ENCODE data around the gene SPRED1.
"Not testable (repeated sequence)": the region's sequence is repeated elsewhere in the genome, so short reads cannot be mapped to it uniquely, and the experiment has no call there.

Gene SPRED1

GRCh38 chr15:38217788-38218609 is 34.6 kb upstream of the SPRED1 start:
- H3K4me3 Mint-ChIP-seq: no peak overlapping the region
- DNase-seq: no peak
- no peak overlapping the region for H3K27ac Mint-ChIP-seq
- H3K27me3 Mint-ChIP-seq: peaks cover 0 to 24% of the 10 kb centered on the region in 2 donors
- H3K9me3 Mint-ChIP-seq: no peaks in the 10 kb centered on the region
- H3K4me1 Mint-ChIP-seq (ENCODE audit: low read depth in 2 of 2): peaks cover 0 to 2% of the 10 kb centered on the region in 2 donors
- no peaks in the 10 kb centered on the region for H3K36me3 Mint-ChIP-seq (ENCODE audit: insufficient read depth)
- no peak for ATAC-seq (replicated peaks)

GRCh38 chr15:38220606-38221273 is 31.9 kb upstream of the SPRED1 start:
- no peak overlapping the region for H3K27ac Mint-ChIP-seq
- ATAC-seq (replicated peaks) (no peak), DNase-seq (no peak)
- peaks cover 0 to 2% of the 10 kb centered on the region in 2 donors for H3K4me1 Mint-ChIP-seq (ENCODE audit: low read depth in 2 of 2)
- H3K4me3 Mint-ChIP-seq: no peak overlapping the region
- peaks cover 0 to 32% of the 10 kb centered on the region in 2 donors for H3K27me3 Mint-ChIP-seq
- no peaks in the 10 kb centered on the region for H3K9me3 Mint-ChIP-seq
- H3K36me3 Mint-ChIP-seq (ENCODE audit: insufficient read depth): no peaks in the 10 kb centered on the region

- Mint-ChIP-seq H3K27ac (no peak overlapping the region), H3K27me3 (peaks cover 0 to 25% of the 10 kb centered on the region in 2 donors), H3K9me3 (no peaks in the 10 kb centered on the region), H3K4me3 (no peak overlapping the region), H3K36me3 (ENCODE audit: insufficient read depth) (no peaks in the 10 kb centered on the region), H3K4me1 (ENCODE audit: low read depth in 2 of 2) (no peaks in the 10 kb centered on the region)
- DNase-seq (no peak), ATAC-seq (replicated peaks) (no peak)
These were observed 28.1 kb upstream of the SPRED1 start for GRCh38 chr15:38224486-38224885.

GRCh38 chr15:38225381-38225780 is 27.3 kb upstream of the SPRED1 start:
- no peak for ATAC-seq (replicated peaks)

GRCh38 chr15:38226608-38227266 is 25.9 kb upstream of the SPRED1 start:
- ATAC-seq (replicated peaks) (no peak), DNase-seq (no peak)
- Mint-ChIP-seq H3K4me1 (ENCODE audit: low read depth in 2 of 2) (no peaks in the 10 kb centered on the region), H3K36me3 (ENCODE audit: insufficient read depth) (no peaks in the 10 kb centered on the region), H3K9me3 (no peaks in the 10 kb centered on the region), H3K27me3 (peaks cover 0 to 8% of the 10 kb centered on the region in 2 donors), H3K4me3 (no peak overlapping the region), H3K27ac (no peak overlapping the region)

More at GRCh38 chr15:38225381-38225780, 27.3 kb upstream of the SPRED1 start:
- H3K27ac Mint-ChIP-seq: no peak overlapping the region
- no peak overlapping the region for H3K4me3 Mint-ChIP-seq
- H3K27me3 Mint-ChIP-seq: peaks cover 0 to 18% of the 10 kb centered on the region in 2 donors
- no peaks in the 10 kb centered on the region for H3K36me3 Mint-ChIP-seq (ENCODE audit: insufficient read depth)
- no peaks in the 10 kb centered on the region for H3K4me1 Mint-ChIP-seq (ENCODE audit: low read depth in 2 of 2)
- H3K9me3 Mint-ChIP-seq: no peaks in the 10 kb centered on the region
- DNase-seq: no peak

- DNase-seq (no peak), ATAC-seq (replicated peaks) (no peak)
- Mint-ChIP-seq H3K9me3 (no peaks in the 10 kb centered on the region), H3K27ac (no peak overlapping the region), H3K27me3 (peaks cover 0 to 8% of the 10 kb centered on the region in 2 donors), H3K36me3 (ENCODE audit: insufficient read depth) (no peaks in the 10 kb centered on the region), H3K4me1 (ENCODE audit: low read depth in 2 of 2) (no peaks in the 10 kb centered on the region), H3K4me3 (no peak overlapping the region)
These were observed 24.7 kb upstream of the SPRED1 start for GRCh38 chr15:38227941-38228340.

- ATAC-seq (replicated peaks) (no peak), DNase-seq (no peak)
- H3K36me3 Mint-ChIP-seq (ENCODE audit: insufficient read depth): no peaks in the 10 kb centered on the region
- no peak overlapping the region for H3K4me3 Mint-ChIP-seq
- peaks cover 0 to 3% of the 10 kb centered on the region in 2 donors for H3K27me3 Mint-ChIP-seq
- no peaks in the 10 kb centered on the region for H3K4me1 Mint-ChIP-seq (ENCODE audit: low read depth in 2 of 2)
- H3K27ac Mint-ChIP-seq: no peak overlapping the region
- H3K9me3 Mint-ChIP-seq: no peaks in the 10 kb centered on the region
These were observed 24.0 kb upstream of the SPRED1 start for GRCh38 chr15:38228618-38229017.

GRCh38 chr15:38229705-38230310 is 22.8 kb upstream of the SPRED1 start:
- Mint-ChIP-seq H3K36me3 (ENCODE audit: insufficient read depth) (peaks cover under 1% of the 10 kb centered on the region), H3K27me3 (peaks cover 6 to 9% of the 10 kb centered on the region in 2 donors), H3K4me1 (ENCODE audit: low read depth in 2 of 2) (no peaks in the 10 kb centered on the region), H3K9me3 (no peaks in the 10 kb centered on the region), H3K27ac (no peak overlapping the region), H3K4me3 (no peak overlapping the region)
- no peak for ATAC-seq (replicated peaks)
- DNase-seq: no peak

GRCh38 chr15:38231436-38231835 is 21.2 kb upstream of the SPRED1 start:
- Mint-ChIP-seq H3K4me1 (ENCODE audit: low read depth in 2 of 2) (no peaks in the 10 kb centered on the region), H3K27me3 (peaks cover 9 to 12% of the 10 kb centered on the region in 2 donors), H3K27ac (no peak overlapping the region), H3K9me3 (no peaks in the 10 kb centered on the region), H3K4me3 (no peak overlapping the region), H3K36me3 (ENCODE audit: insufficient read depth) (peaks cover 3% of the 10 kb centered on the region)
- no peak for DNase-seq
- no peak for ATAC-seq (replicated peaks)

- H3K4me1 Mint-ChIP-seq (ENCODE audit: low read depth in 2 of 2); H3K36me3 Mint-ChIP-seq (ENCODE audit: insufficient read depth); H3K4me3 Mint-ChIP-seq; H3K27ac Mint-ChIP-seq; H3K9me3 Mint-ChIP-seq; DNase-seq; ATAC-seq (replicated peaks): not testable (repeated sequence)
- H3K27me3 Mint-ChIP-seq: peaks cover 20 to 36% of the 10 kb centered on the region in 2 donors
These were observed 15.6 kb upstream of the SPRED1 start for GRCh38 chr15:38237021-38237420.

GRCh38 chr15:38238311-38238710 is 14.3 kb upstream of the SPRED1 start:
- no peak overlapping the region for H3K4me3 Mint-ChIP-seq
- no peaks in the 10 kb centered on the region for H3K9me3 Mint-ChIP-seq
- H3K27ac Mint-ChIP-seq: no peak overlapping the region
- H3K27me3 Mint-ChIP-seq: peaks cover 25 to 48% of the 10 kb centered on the region in 2 donors
- DNase-seq (no peak), ATAC-seq (replicated peaks) (no peak)
- H3K36me3 Mint-ChIP-seq (ENCODE audit: insufficient read depth): peaks cover 3% of the 10 kb centered on the region
- H3K4me1 Mint-ChIP-seq (ENCODE audit: low read depth in 2 of 2): no peaks in the 10 kb centered on the region

GRCh38 chr15:38242055-38242454 is 10.6 kb upstream of the SPRED1 start:
- DNase-seq: no peak
- no peak for ATAC-seq (replicated peaks)
- H3K27me3 Mint-ChIP-seq: peaks cover 24 to 62% of the 10 kb centered on the region in 2 donors
- no peak overlapping the region for H3K4me3 Mint-ChIP-seq
- H3K36me3 Mint-ChIP-seq (ENCODE audit: insufficient read depth): no peaks in the 10 kb centered on the region
- no peak overlapping the region for H3K27ac Mint-ChIP-seq
- no peaks in the 10 kb centered on the region for H3K4me1 Mint-ChIP-seq (ENCODE audit: low read depth in 2 of 2)
- no peaks in the 10 kb centered on the region for H3K9me3 Mint-ChIP-seq

GRCh38 chr15:38243278-38244055 is 9.2 kb upstream of the SPRED1 start:
- H3K27me3 Mint-ChIP-seq: peaks cover 24 to 65% of the 10 kb centered on the region in 2 donors
- DNase-seq: no peak
- no peaks in the 10 kb centered on the region for H3K4me1 Mint-ChIP-seq (ENCODE audit: low read depth in 2 of 2)
- H3K4me3 Mint-ChIP-seq: no peak overlapping the region
- no peaks in the 10 kb centered on the region for H3K36me3 Mint-ChIP-seq (ENCODE audit: insufficient read depth)
- H3K9me3 Mint-ChIP-seq: no peaks in the 10 kb centered on the region
- no peak for ATAC-seq (replicated peaks)
- no peak overlapping the region for H3K27ac Mint-ChIP-seq
